IMR-90 (cell line): ENCODE data around the gene KBTBD6. TPM values are rescaled to one million over a fixed set of nuclear protein-coding genes. Genes with fewer than 3 reads are reported as not detected.

Experiments used
- ATAC-seq: fragments of 200-7000 bp; cut with Tn5 transposase; 2 replicates; pipeline ENCODE4 v1.9.1; 2020; ENCODE audit warnings: low read depth, mild to moderate bottlenecking, moderate library complexity
- BruUV-seq: library from RNA; stranded (reverse); fragments of 400-500 nt; replicated peaks from 2 replicates; lab custom pipeline; 2021; lab: Mats Ljungman, UMichigan
- CTCF ChIA-PET: fragments of 300-600 bp; formaldehyde crosslinking; extraction: SDS; loops from one replicate; lab custom pipeline; 2021; ENCODE audit warnings: antibody characterized with exemption; lab: Yijun Ruan, JAX
- POLR2A ChIA-PET: fragments of 300-600 bp; sonication (Branson Sonifier 250); formaldehyde crosslinking; loops from one replicate; lab custom pipeline; 2022; ENCODE audit warnings: antibody characterized with exemption; ENCODE audit not compliant: unreplicated experiment; lab: Charles Lee
- DNase-seq: peaks from one replicate; pipeline ENCODE4 v3.0.0; 2013
- H2AFZ ChIP-seq: replicated peaks from 2 replicates; pipeline ENCODE3; 2013; ENCODE audit warnings: low read length, mild to moderate bottlenecking; ENCODE audit not compliant: poor library complexity
- H2AK5ac ChIP-seq: 2 replicates; pipeline ENCODE4 v1.6.1; 2013; ENCODE audit warnings: low read depth, low read length, inconsistent platforms
- H2AK9ac ChIP-seq: replicated peaks from 2 replicates; pipeline ENCODE3; 2013; ENCODE audit warnings: mild to moderate bottlenecking, low read depth, low read length, moderate library complexity; ENCODE audit not compliant: poor library complexity
- H2BK120ac ChIP-seq: 2 replicates; pipeline ENCODE4 v1.6.1; 2013; ENCODE audit warnings: low read depth, low read length, inconsistent platforms
- H2BK15ac ChIP-seq: 3 replicates; pipeline ENCODE4 v1.6.1; 2013; ENCODE audit warnings: low read depth, low read length, inconsistent platforms
- H2BK20ac ChIP-seq: 2 replicates; pipeline ENCODE4 v1.6.1; 2013; ENCODE audit warnings: low read depth, mild to moderate bottlenecking, inconsistent platforms, low read length, moderate library complexity
- H2BK5ac ChIP-seq: 2 replicates; pipeline ENCODE4 v1.6.1; 2013; ENCODE audit warnings: mild to moderate bottlenecking, low read depth, low read length, inconsistent platforms; ENCODE audit not compliant: poor library complexity, severe bottlenecking
- H3K14ac ChIP-seq: replicated peaks from 2 replicates; pipeline ENCODE4 v1.6.1; 2013; ENCODE audit warnings: low read depth, low read length, inconsistent platforms
- H3K18ac ChIP-seq: 2 replicates; pipeline ENCODE4 v1.6.1; 2013; ENCODE audit warnings: low read depth, low read length, control low read depth
- H3K23ac ChIP-seq: 2 replicates; pipeline ENCODE4 v1.6.1; 2013; ENCODE audit warnings: low read depth, low read length, inconsistent platforms
- H3K27ac ChIP-seq: 2 replicates; pipeline ENCODE4 v1.5.1; 2013; ENCODE audit warnings: mild to moderate bottlenecking, control low read depth, low read length; ENCODE audit not compliant: insufficient read depth
- H3K27me3 ChIP-seq: 2 replicates; pipeline ENCODE4 v1.6.1; 2013; ENCODE audit warnings: low read length; ENCODE audit not compliant: control insufficient read depth, insufficient read depth
- H3K36me3 ChIP-seq: 2 replicates; pipeline ENCODE4 v1.6.1; 2013; ENCODE audit warnings: low read length, mixed read lengths; ENCODE audit not compliant: control insufficient read depth, insufficient read depth
- H3K4ac ChIP-seq: 2 replicates; pipeline ENCODE4 v1.6.1; 2013; ENCODE audit warnings: low read depth, low read length, inconsistent platforms
- H3K4me1 ChIP-seq: 2 replicates; pipeline ENCODE4 v1.6.1; 2013; ENCODE audit warnings: low read length, mixed read lengths; ENCODE audit not compliant: control insufficient read depth, insufficient read depth
- H3K4me2 ChIP-seq: 2 replicates; pipeline ENCODE4 v1.6.1; 2013; ENCODE audit warnings: low read depth, mild to moderate bottlenecking, control low read depth, low read length, moderate library complexity
- H3K4me3 ChIP-seq: 2 replicates; pipeline ENCODE4 v1.5.1; 2013; ENCODE audit warnings: low read depth, mild to moderate bottlenecking, control low read depth, low read length, moderate library complexity; ENCODE audit not compliant: insufficient read depth
- H3K56ac ChIP-seq: 2 replicates; pipeline ENCODE4 v1.6.1; 2013; ENCODE audit warnings: low read length, inconsistent platforms; ENCODE audit not compliant: insufficient read depth; ENCODE audit errors: extremely low read depth
- H3K79me1 ChIP-seq, 2 experiments: 2 replicates each; pipeline ENCODE4 v1.6.1; 2013; ENCODE audit warnings: low read length in 2 of 2, inconsistent platforms in 1 of 2, low read depth in 1 of 2
- H3K9ac ChIP-seq: 2 replicates; pipeline ENCODE4 v1.6.1; 2013; ENCODE audit warnings: low read depth, low read length, control low read depth
- H3K9me1 ChIP-seq: 2 replicates; pipeline ENCODE4 v1.6.1; 2013; ENCODE audit warnings: low read length, inconsistent platforms; ENCODE audit not compliant: insufficient read depth
- H3K9me3 ChIP-seq: 2 replicates; pipeline ENCODE4 v1.6.1; 2013; ENCODE audit warnings: low read length; ENCODE audit not compliant: control insufficient read depth, insufficient read depth
- H4K20me1 ChIP-seq: 2 replicates; pipeline ENCODE4 v1.6.1; 2013; ENCODE audit warnings: low read length, inconsistent platforms; ENCODE audit not compliant: insufficient read depth
- H4K5ac ChIP-seq: 2 replicates; pipeline ENCODE4 v1.6.1; 2013; ENCODE audit warnings: mild to moderate bottlenecking, low read depth, low read length, control low read depth
- H4K8ac ChIP-seq, 2 experiments: 2 replicates each; pipeline ENCODE4 v1.6.1; 2013; ENCODE audit warnings: low read depth in 2 of 2, low read length in 2 of 2, control low read depth in 1 of 2, inconsistent platforms in 1 of 2
- H4K91ac ChIP-seq: 2 replicates; pipeline ENCODE4 v1.6.1; 2013; ENCODE audit warnings: low read depth, low read length, inconsistent platforms; ENCODE audit not compliant: insufficient read depth
- BHLHE40 ChIP-seq: fragments of 150-350 bp; IDR thresholded peaks from 2 replicates; pipeline ENCODE4 v1.6.1; 2016; ENCODE audit warnings: mild to moderate bottlenecking, low read depth, low read length
- CEBPB ChIP-seq: IDR thresholded peaks from 2 replicates; pipeline ENCODE4 v1.6.1; 2012; ENCODE audit warnings: low read depth, low read length, improper control_type of control experiment
- CHD1 ChIP-seq: IDR thresholded peaks from 2 replicates; pipeline ENCODE4 v1.6.1; 2012; ENCODE audit warnings: low read depth, low read length, improper control_type of control experiment
- FOS ChIP-seq: fragments of 150-350 bp; IDR thresholded peaks from 2 replicates; pipeline ENCODE4 v1.6.1; 2016; ENCODE audit warnings: low read depth, low read length
- MAFK ChIP-seq: IDR thresholded peaks from 2 replicates; pipeline ENCODE4 v1.6.1; 2012; ENCODE audit warnings: low read depth, low read length, improper control_type of control experiment
- MXI1 ChIP-seq: IDR thresholded peaks from 2 replicates; pipeline ENCODE4 v1.6.1; 2012; ENCODE audit warnings: low read depth, mild to moderate bottlenecking, low read length, moderate library complexity, borderline replicate concordance
- NFE2L2 ChIP-seq: fragments of 150-350 bp; IDR thresholded peaks from 2 replicates; pipeline ENCODE4 v1.6.1; 2016; ENCODE audit warnings: low read depth, mild to moderate bottlenecking, low read length
- POLR2A ChIP-seq: IDR thresholded peaks from 2 replicates; pipeline ENCODE4 v1.6.1; 2012; ENCODE audit warnings: mild to moderate bottlenecking, low read depth, low read length
- RAD21 ChIP-seq: IDR thresholded peaks from 2 replicates; pipeline ENCODE4 v1.6.1; 2012; ENCODE audit warnings: low read length, improper control_type of control experiment
- RCOR1 ChIP-seq: IDR thresholded peaks from 2 replicates; pipeline ENCODE4 v1.6.1; 2012; ENCODE audit warnings: mild to moderate bottlenecking, low read length, improper control_type of control experiment; ENCODE audit not compliant: insufficient replicate concordance
- SMC3 ChIP-seq: fragments of 150-350 bp; IDR thresholded peaks from 2 replicates; pipeline ENCODE4 v1.6.1; 2016; ENCODE audit warnings: low read depth, mild to moderate bottlenecking, antibody characterized with exemption, low read length, moderate library complexity
- WGBS, 2 experiments: methylation state at CpG; one replicate each; pipeline versions ENCODE4 v1.1.5 to v1.1.7; 2013; ENCODE audit warnings: missing lambda C conversion rate in 2 of 2; ENCODE audit not compliant: insufficient read length in 1 of 2; ENCODE audit errors: extremely low coverage in 2 of 2; 5-methylcytosine and 5-hydroxymethylcytosine counted together
- dilution Hi-C: fragments of 300-500 bp; cut with HindIII; formaldehyde crosslinking; loops from one replicate; pipeline ENCODE4 v1.14.3; 2018; ENCODE audit warnings: low sequenced_read_pairs; ENCODE audit not compliant: unreplicated experiment
- in situ Hi-C: fragments of 300-500 bp; cut with MboI; formaldehyde crosslinking; loops from 3 replicates; pipeline ENCODE4 v1.14.3; 2019; ENCODE audit warnings: low sequenced_read_pairs, inconsistent platforms, mixed read lengths
- intact Hi-C: fragments of 100-400 bp; cut with micrococcal nuclease; formaldehyde crosslinking; loops from 2 replicates; pipeline ENCODE4 v1.10.0; 2022
- polyA plus RNA-seq, 3 experiments: library from polyadenylated mRNA; depleted of rRNA; stranded (reverse); fragments of >200 nt; gene quantifications; 2 replicates each; pipeline ENCODE4 v1.2.3, GENCODE V29; 2012; ENCODE audit warnings: low replicate concordance in 1 of 3
- total RNA-seq: library from RNA; depleted of rRNA; stranded (reverse); fragments of >200 nt; gene quantifications from 2 replicates; pipeline ENCODE4 v1.2.3, GENCODE V29; 2012
- TF ChIP-seq, protein P1 (sequence below): fragments of 150-350 bp; IDR thresholded peaks from 2 replicates; pipeline ENCODE4 v1.6.1; 2017; ENCODE audit warnings: mild to moderate bottlenecking, antibody characterized with exemption, low read length, low read depth
- TF ChIP-seq, protein P2 (sequence below): conservative IDR thresholded peaks from 2 replicates; pipeline ENCODE4 v1.5.1; 2012; ENCODE audit warnings: mild to moderate bottlenecking, low read depth, low read length, improper control_type of control experiment
- TF ChIP-seq, protein P3 (sequence below): fragments of 150-350 bp; IDR thresholded peaks from 2 replicates; pipeline ENCODE4 v1.6.1; 2016; ENCODE audit warnings: low read depth, mild to moderate bottlenecking, low read length, moderate library complexity, borderline replicate concordance

Gene KBTBD6
- total and polyA plus RNA-seq, 2 of the 4 experiments (the other 2 are of a cell fraction): 3.6 to 14.7 TPM

DNA sequence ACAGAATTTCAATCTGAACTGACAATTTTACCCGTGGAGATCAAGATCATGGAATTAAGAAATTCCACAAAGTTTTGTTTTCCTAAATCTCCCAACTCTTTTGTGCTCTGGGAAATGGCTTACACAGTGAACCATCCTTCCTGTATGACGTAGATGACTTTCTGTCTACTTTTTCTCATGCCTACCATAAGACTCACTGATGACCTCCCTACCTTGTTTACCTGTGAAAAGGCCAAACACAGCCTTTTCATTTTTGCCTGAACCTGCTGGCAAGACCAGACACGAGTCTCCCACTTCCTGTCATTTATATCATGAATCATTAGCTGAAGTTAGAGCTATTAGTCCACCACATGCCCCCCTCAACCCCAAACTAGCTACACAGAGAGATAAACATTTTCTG is 4.6 kb upstream of the KBTBD6 start:
- H2AK9ac ChIP-seq: no peak overlapping the region
- ChIA-PET POLR2A (no interaction called here), CTCF (no interaction called here)
- no peaks in the 10 kb centered on the region for H3K27me3 ChIP-seq
- H2AK5ac ChIP-seq: peak overlapping the region; percentile 59
- peak overlapping the region; percentile 81 for H2BK120ac ChIP-seq
- H3K4me1 ChIP-seq: peaks cover 14% of the 10 kb centered on the region
- peak overlapping the region; percentile 30 for H4K91ac ChIP-seq
- TF ChIP-seq CEBPB (no peak), RCOR1 (no peak), MAFK (no peak), CHD1 (no peak), NFE2L2 (no peak), FOS (no peak), POLR2A (no peak), SMC3 (no peak), RAD21 (no peak), MXI1 (no peak), BHLHE40 (no peak)
- TF ChIP-seq, protein P1, sequence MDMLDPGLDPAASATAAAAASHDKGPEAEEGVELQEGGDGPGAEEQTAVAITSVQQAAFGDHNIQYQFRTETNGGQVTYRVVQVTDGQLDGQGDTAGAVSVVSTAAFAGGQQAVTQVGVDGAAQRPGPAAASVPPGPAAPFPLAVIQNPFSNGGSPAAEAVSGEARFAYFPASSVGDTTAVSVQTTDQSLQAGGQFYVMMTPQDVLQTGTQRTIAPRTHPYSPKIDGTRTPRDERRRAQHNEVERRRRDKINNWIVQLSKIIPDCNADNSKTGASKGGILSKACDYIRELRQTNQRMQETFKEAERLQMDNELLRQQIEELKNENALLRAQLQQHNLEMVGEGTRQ: no peak
- TF ChIP-seq, protein P2, sequence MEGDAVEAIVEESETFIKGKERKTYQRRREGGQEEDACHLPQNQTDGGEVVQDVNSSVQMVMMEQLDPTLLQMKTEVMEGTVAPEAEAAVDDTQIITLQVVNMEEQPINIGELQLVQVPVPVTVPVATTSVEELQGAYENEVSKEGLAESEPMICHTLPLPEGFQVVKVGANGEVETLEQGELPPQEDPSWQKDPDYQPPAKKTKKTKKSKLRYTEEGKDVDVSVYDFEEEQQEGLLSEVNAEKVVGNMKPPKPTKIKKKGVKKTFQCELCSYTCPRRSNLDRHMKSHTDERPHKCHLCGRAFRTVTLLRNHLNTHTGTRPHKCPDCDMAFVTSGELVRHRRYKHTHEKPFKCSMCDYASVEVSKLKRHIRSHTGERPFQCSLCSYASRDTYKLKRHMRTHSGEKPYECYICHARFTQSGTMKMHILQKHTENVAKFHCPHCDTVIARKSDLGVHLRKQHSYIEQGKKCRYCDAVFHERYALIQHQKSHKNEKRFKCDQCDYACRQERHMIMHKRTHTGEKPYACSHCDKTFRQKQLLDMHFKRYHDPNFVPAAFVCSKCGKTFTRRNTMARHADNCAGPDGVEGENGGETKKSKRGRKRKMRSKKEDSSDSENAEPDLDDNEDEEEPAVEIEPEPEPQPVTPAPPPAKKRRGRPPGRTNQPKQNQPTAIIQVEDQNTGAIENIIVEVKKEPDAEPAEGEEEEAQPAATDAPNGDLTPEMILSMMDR: no peak
- TF ChIP-seq, protein P3, sequence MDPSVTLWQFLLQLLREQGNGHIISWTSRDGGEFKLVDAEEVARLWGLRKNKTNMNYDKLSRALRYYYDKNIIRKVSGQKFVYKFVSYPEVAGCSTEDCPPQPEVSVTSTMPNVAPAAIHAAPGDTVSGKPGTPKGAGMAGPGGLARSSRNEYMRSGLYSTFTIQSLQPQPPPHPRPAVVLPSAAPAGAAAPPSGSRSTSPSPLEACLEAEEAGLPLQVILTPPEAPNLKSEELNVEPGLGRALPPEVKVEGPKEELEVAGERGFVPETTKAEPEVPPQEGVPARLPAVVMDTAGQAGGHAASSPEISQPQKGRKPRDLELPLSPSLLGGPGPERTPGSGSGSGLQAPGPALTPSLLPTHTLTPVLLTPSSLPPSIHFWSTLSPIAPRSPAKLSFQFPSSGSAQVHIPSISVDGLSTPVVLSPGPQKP: no peak
- peak overlapping the region; percentile 85; the same call in 1 of the 2 replicates for H4K5ac ChIP-seq
- H3K9ac ChIP-seq: no peak overlapping the region
- H2BK5ac ChIP-seq: peak overlapping the region; percentile 87
- 0 out of 2 replicates have a peak overlapping the region, but pooled peaks have one; percentile 12 for H3K4me2 ChIP-seq
- H3K36me3 ChIP-seq: no peaks in the 10 kb centered on the region
- in situ Hi-C loops (no loop called here), dilution Hi-C loops (no loop called here), intact Hi-C loops (no loop called here)
- H3K79me1 ChIP-seq: peaks cover 11 to 16% of the 10 kb centered on the region in 2 experiments
- no peak overlapping the region for H3K4me3 ChIP-seq
- H4K8ac ChIP-seq: peak overlapping the region; percentile 1 to 89; a peak in 2 of 4 replicates
- H4K20me1 ChIP-seq: no peaks in the 10 kb centered on the region
- H3K4ac ChIP-seq: peak overlapping the region; percentile 86; the same call in 1 of the 2 replicates
- H2BK15ac ChIP-seq: peak overlapping the region; percentile 27; the same call in 2 of the 3 replicates
- H3K18ac ChIP-seq: peak overlapping the region; percentile 71; the same call in 1 of the 2 replicates
- peak overlapping the region; percentile 11; the same call in 1 of the 2 replicates for H3K23ac ChIP-seq
- DNase-seq (peak; percentile 23), ATAC-seq (no peak)
- 83% methylated on average over 2 of the region's 3 CpGs; no CpG with 5 or more reads in 1 of the 2 experiments for WGBS, 2 experiments
- H3K56ac ChIP-seq: no peak overlapping the region
- peaks cover 16% of the 10 kb centered on the region for H3K9me1 ChIP-seq
- H3K9me3 ChIP-seq: no peaks in the 10 kb centered on the region
- H3K14ac ChIP-seq: peak overlapping the region; percentile 57; the same call in 1 of the 2 replicates
- no TSS peak for BruUV-seq
- H3K27ac ChIP-seq: peak overlapping the region; percentile 9; the same call in 1 of the 2 replicates
- H2BK20ac ChIP-seq: peak overlapping the region; percentile 89
- H2AFZ ChIP-seq: no peak overlapping the region
